ENCODE data around the gene SPRYD3. TPM values are rescaled to one million over a fixed set of nuclear protein-coding genes. Genes with fewer than 3 reads are reported as not detected.

Gene SPRYD3
- total RNA-seq, 1 donor from 2014 or later, result 21.8 TPM

- Histone ChIP-seq H3K27me3 (ENCODE audit: insufficient read depth, low read length) (no peaks in the 10 kb centered on the region), H3K79me2 (ENCODE audit: insufficient read depth, low read length) (no peaks in the 10 kb centered on the region), H3K4me3 (ENCODE audit: insufficient read depth, low read depth, low read length) (no peak overlapping the region), H3K36me3 (ENCODE audit: insufficient read depth, low read length) (no peaks in the 10 kb centered on the region), H4K20me1 (ENCODE audit: insufficient read depth, low read length) (no peaks in the 10 kb centered on the region), H3K4me2 (ENCODE audit: low read length) (no peak overlapping the region), H3K9ac (ENCODE audit: low read length) (no peak overlapping the region), H3K9me3 (ENCODE audit: insufficient read depth, low read depth, low read length) (no peaks in the 10 kb centered on the region), H2AFZ (ENCODE audit: low read depth, low read length) (no peak overlapping the region), H3K27ac (ENCODE audit: low read depth, low read length) (no peak overlapping the region), H3K4me1 (ENCODE audit: insufficient read depth, low read length) (peaks cover 31% of the 10 kb centered on the region)
- Mint-ChIP-seq H3K27me3 (ENCODE audit: low read depth, unreplicated experiment) (peaks cover 23% of the 10 kb centered on the region), H3K9me3 (ENCODE audit: unreplicated experiment) (no peaks in the 10 kb centered on the region), H3K27ac (ENCODE audit: unreplicated experiment) (no peak overlapping the region), H3K4me1 (ENCODE audit: low read depth, unreplicated experiment) (peaks cover 23% of the 10 kb centered on the region), H3K36me3 (ENCODE audit: low read depth, unreplicated experiment) (no peaks in the 10 kb centered on the region), H3K4me3 (ENCODE audit: unreplicated experiment) (no peak overlapping the region)
- no peak for FAIRE-seq
- DNase-seq (ENCODE audit: low read depth), result no peak
- TF ChIP-seq EZH2 (IDR thresholded peaks at IDR 0.05; ENCODE audit: insufficient read depth, low read length) (no peak), CTCF (IDR thresholded peaks at IDR 0.05; ENCODE audit: insufficient read depth, low read depth, low read length) (no peak)
These were observed 21.4 kb upstream of the SPRYD3 start for GRCh38 chr12:53100466-53101151.

GRCh38 chr12:53099071-53099882 lies 20.1 kb upstream of the SPRYD3 start:
- H3K9ac ChIP-seq (ENCODE audit: low read length), result peak overlapping the region; percentile 82
- peaks cover 25% of the 10 kb centered on the region for H3K27me3 Mint-ChIP-seq (ENCODE audit: low read depth, unreplicated experiment)
- peak overlapping the region; percentile 85 for H2AFZ ChIP-seq (ENCODE audit: low read depth, low read length)

More at GRCh38 chr12:53099071-53099882, 20.1 kb upstream of the SPRYD3 start:
- DNase-seq (ENCODE audit: low read depth), result peak; percentile 93
- TF ChIP-seq EZH2 (IDR thresholded peaks at IDR 0.05; ENCODE audit: insufficient read depth, low read length), result no peak
- peak; percentile 93 for TF ChIP-seq CTCF (IDR thresholded peaks at IDR 0.05; ENCODE audit: insufficient read depth, low read depth, low read length)
- Mint-ChIP-seq H3K4me1 (ENCODE audit: low read depth, unreplicated experiment) (peaks cover 23% of the 10 kb centered on the region), H3K36me3 (ENCODE audit: low read depth, unreplicated experiment) (no peaks in the 10 kb centered on the region), H3K9me3 (ENCODE audit: unreplicated experiment) (peaks cover 2% of the 10 kb centered on the region), H3K27ac (ENCODE audit: unreplicated experiment) (peak overlapping the region; percentile 70), H3K4me3 (ENCODE audit: unreplicated experiment) (peak overlapping the region; percentile 85)
- H3K4me3 ChIP-seq (ENCODE audit: insufficient read depth, low read depth, low read length), result peak overlapping the region; percentile 65
- H3K36me3 ChIP-seq (ENCODE audit: insufficient read depth, low read length), result no peaks in the 10 kb centered on the region
- H3K27me3 ChIP-seq (ENCODE audit: insufficient read depth, low read length), result no peaks in the 10 kb centered on the region
- H3K4me2 ChIP-seq (ENCODE audit: low read length), result peak overlapping the region; percentile 96
- no peaks in the 10 kb centered on the region for H3K79me2 ChIP-seq (ENCODE audit: insufficient read depth, low read length)
- no peaks in the 10 kb centered on the region for H4K20me1 ChIP-seq (ENCODE audit: insufficient read depth, low read length)
- FAIRE-seq, result peak; percentile 65
- no peaks in the 10 kb centered on the region for H3K9me3 ChIP-seq (ENCODE audit: insufficient read depth, low read depth, low read length)
- peaks cover 31% of the 10 kb centered on the region for H3K4me1 ChIP-seq (ENCODE audit: insufficient read depth, low read length)
- peak overlapping the region; percentile 88 for H3K27ac ChIP-seq (ENCODE audit: low read depth, low read length)

Measured in astrocyte (in vitro differentiated cells and primary cell).